GM21367 (cell line): Measurements from ENCODE around the gene BMERB1.
"Not testable (repeated sequence)": the region's sequence is repeated elsewhere in the genome, so short reads cannot be mapped to it uniquely, and the experiment has no call there.

Source experiments
- ATAC-seq: cut with Tn5 transposase; IDR thresholded peaks from one replicate; pipeline ENCODE4 v1.9.1; 2021; ENCODE audit not compliant: unreplicated experiment

BMERB1 gene

GRCh38 chr16:15422222-15422621 lies 12.2 kb upstream of the BMERB1 start:
- ATAC-seq = no peak

GRCh38 chr16:15425861-15426260 lies 8.5 kb upstream of the BMERB1 start:
- ATAC-seq = no peak

GRCh38 chr16:15426796-15427195 lies 7.6 kb upstream of the BMERB1 start:
- no peak for ATAC-seq

GRCh38 chr16:15427648-15428239 lies 6.6 kb upstream of the BMERB1 start:
- no peak for ATAC-seq

- not testable (repeated sequence) for ATAC-seq
Observed at GRCh38 chr16:15430884-15431283, 3.5 kb upstream of the BMERB1 start.

- no peak for ATAC-seq
Observed at GRCh38 chr16:15434079-15434424, 336 bp upstream of the BMERB1 start.

- no peak for ATAC-seq
Observed at GRCh38 chr16:15435216-15435864, 952 bp downstream of the BMERB1 start.

GRCh38 chr16:15439102-15439501 lies 4.7 kb downstream of the BMERB1 start:
- ATAC-seq = no peak

GRCh38 chr16:15439521-15439920 lies 5.1 kb downstream of the BMERB1 start:
- no peak for ATAC-seq

- no peak for ATAC-seq
Observed at GRCh38 chr16:15440852-15441251, 6.5 kb downstream of the BMERB1 start.

- ATAC-seq = not testable (repeated sequence)
Observed at GRCh38 chr16:15442140-15442539, 7.8 kb downstream of the BMERB1 start.

- no peak for ATAC-seq
Observed at GRCh38 chr16:15443753-15444152, 9.4 kb downstream of the BMERB1 start.

GRCh38 chr16:15444264-15444663 lies 9.9 kb downstream of the BMERB1 start:
- ATAC-seq = no peak

GRCh38 chr16:15445450-15445849 lies 11.1 kb downstream of the BMERB1 start:
- ATAC-seq = no peak

- ATAC-seq = no peak
Observed at GRCh38 chr16:15446901-15447300, 12.5 kb downstream of the BMERB1 start.

- ATAC-seq = no peak
Observed at GRCh38 chr16:15450624-15451023, 16.2 kb downstream of the BMERB1 start.

GRCh38 chr16:15451098-15451731 lies 16.8 kb downstream of the BMERB1 start:
- no peak for ATAC-seq

- no peak for ATAC-seq
Observed at GRCh38 chr16:15452246-15452855, 18.0 kb downstream of the BMERB1 start.

- ATAC-seq = not testable (repeated sequence)
Observed at GRCh38 chr16:15453296-15453695, 18.9 kb downstream of the BMERB1 start.

- not testable (repeated sequence) for ATAC-seq
Observed at GRCh38 chr16:15454933-15455332, 20.5 kb downstream of the BMERB1 start.

- ATAC-seq = no peak
Observed at GRCh38 chr16:15457400-15457799, 23.0 kb downstream of the BMERB1 start.

GRCh38 chr16:15457958-15458357 lies 23.6 kb downstream of the BMERB1 start:
- no peak for ATAC-seq
